HEK293T (cell line): Measurements from ENCODE around the gene TMEM181.

ENCODE experiments used
- ARNT ChIP-seq: fragments of 450-650 bp; IDR thresholded peaks from 2 replicates; pipeline ENCODE4 v1.6.1; 2017; ENCODE audit warnings: mild to moderate bottlenecking
- ELF4 ChIP-seq: fragments of 450-650 bp; IDR thresholded peaks from 2 replicates; pipeline ENCODE4 v1.6.1; 2017; ENCODE audit warnings: antibody characterized with exemption
- FOXA1 ChIP-seq: fragments of 450-650 bp; IDR thresholded peaks from 2 replicates; pipeline ENCODE4 v1.6.1; 2016; ENCODE audit warnings: mild to moderate bottlenecking
- LEF1 ChIP-seq: fragments of 450-650 bp; IDR thresholded peaks from 2 replicates; pipeline ENCODE4 v1.6.1; 2017; ENCODE audit warnings: mild to moderate bottlenecking, borderline replicate concordance
- NFRKB ChIP-seq: fragments of 450-650 bp; IDR thresholded peaks from 2 replicates; pipeline ENCODE4 v1.6.1; 2016; ENCODE audit warnings: mild to moderate bottlenecking, moderate library complexity
- SUZ12 ChIP-seq: fragments of 450-650 bp; IDR thresholded peaks from 2 replicates; pipeline ENCODE4 v1.6.1; 2016; ENCODE audit warnings: mild to moderate bottlenecking
- TF ChIP-seq, protein P1 (sequence below): fragments of 450-650 bp; IDR thresholded peaks from 2 replicates; pipeline ENCODE4 v1.6.1; 2016

DNA sequence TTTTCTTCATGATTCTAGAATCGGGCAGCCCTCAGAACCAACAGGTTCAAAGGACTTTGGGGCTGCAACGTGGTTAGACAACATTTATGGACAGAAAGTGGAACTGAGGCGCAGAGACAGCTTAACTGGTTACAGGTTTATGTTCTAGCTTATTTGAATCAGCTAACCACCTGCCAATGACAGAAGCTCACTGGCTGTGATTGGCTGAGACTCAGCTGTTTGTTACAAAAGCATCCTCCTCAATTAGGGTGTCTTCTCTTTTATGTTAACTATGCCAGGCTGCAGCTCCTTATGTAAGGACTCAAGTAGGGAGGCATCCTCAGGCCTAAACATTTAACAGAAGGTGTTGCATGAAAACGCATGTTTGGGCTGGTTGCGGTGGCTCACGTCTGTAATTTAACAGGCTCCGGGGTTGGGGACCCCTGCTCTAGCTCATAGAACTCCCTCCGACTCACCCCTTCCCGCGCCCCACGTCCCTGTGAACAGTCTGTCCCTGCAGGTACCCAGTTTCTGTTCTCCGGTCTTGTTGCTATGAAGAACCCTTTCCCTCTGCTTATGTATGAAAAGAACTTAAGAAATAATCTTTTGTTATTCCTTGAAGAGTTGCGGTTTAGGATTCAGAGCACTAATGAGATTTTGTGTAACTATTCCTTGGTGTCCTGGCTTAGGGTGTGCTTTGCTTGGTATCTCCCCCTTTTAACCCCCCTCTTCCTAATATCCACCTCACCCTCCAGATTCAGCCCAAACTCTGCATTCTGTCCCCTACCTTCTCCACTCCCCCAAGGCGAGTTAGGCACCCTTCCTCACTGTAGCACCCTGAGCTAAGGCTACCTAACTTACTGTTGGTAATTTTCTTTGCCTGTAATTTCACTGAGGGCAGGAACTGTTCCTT lies 1.2 kb upstream of the TMEM181 start:
- TF ChIP-seq LEF1 (no peak), ELF4 (no peak), ARNT (no peak), SUZ12 (no peak), FOXA1 (no peak), NFRKB (no peak)
- TF ChIP-seq, protein P1, sequence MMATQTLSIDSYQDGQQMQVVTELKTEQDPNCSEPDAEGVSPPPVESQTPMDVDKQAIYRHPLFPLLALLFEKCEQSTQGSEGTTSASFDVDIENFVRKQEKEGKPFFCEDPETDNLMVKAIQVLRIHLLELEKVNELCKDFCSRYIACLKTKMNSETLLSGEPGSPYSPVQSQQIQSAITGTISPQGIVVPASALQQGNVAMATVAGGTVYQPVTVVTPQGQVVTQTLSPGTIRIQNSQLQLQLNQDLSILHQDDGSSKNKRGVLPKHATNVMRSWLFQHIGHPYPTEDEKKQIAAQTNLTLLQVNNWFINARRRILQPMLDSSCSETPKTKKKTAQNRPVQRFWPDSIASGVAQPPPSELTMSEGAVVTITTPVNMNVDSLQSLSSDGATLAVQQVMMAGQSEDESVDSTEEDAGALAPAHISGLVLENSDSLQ: no peak
